ENCODE data around the gene PHF10.

PHF10 gene

GRCh38 chr6:169663468-169663867 lies 60.8 kb downstream of the PHF10 start:
- TF ChIP-seq RARB (CRISPR knock-in tag; IDR thresholded peaks at IDR 0.05), result no peak
- no peak for TF ChIP-seq TOX (CRISPR knock-in tag; IDR thresholded peaks at IDR 0.05; ENCODE audit: borderline replicate concordance)
- no peak for TF ChIP-seq ZFP30 (CRISPR knock-in tag; IDR thresholded peaks at IDR 0.05)
- TF ChIP-seq TCF4 (CRISPR knock-in tag; IDR thresholded peaks at IDR 0.05; ENCODE audit: borderline replicate concordance), result no peak
- TF ChIP-seq ARNTL (CRISPR knock-in tag; IDR thresholded peaks at IDR 0.05; ENCODE audit: borderline replicate concordance, low read depth), result no peak
- TF ChIP-seq CSDC2 (CRISPR knock-in tag; IDR thresholded peaks at IDR 0.05), result no peak
- ATAC-seq, result no peak

- no peak for TF ChIP-seq TSHZ2 (CRISPR knock-in tag; IDR thresholded peaks at IDR 0.05)
- no peak for TF ChIP-seq BACH2 (CRISPR knock-in tag; IDR thresholded peaks at IDR 0.05; ENCODE audit: borderline replicate concordance)
- TF ChIP-seq CREB5 (CRISPR knock-in tag; IDR thresholded peaks at IDR 0.05; ENCODE audit: low read depth), result no peak
- TF ChIP-seq POU6F1 (CRISPR knock-in tag; IDR thresholded peaks at IDR 0.05; ENCODE audit: borderline replicate concordance, low read depth), result no peak
- TF ChIP-seq ZNF8 (CRISPR knock-in tag; IDR thresholded peaks at IDR 0.05), result no peak
- TF ChIP-seq GLIS3 (CRISPR knock-in tag; IDR thresholded peaks at IDR 0.05), result no peak
- ATAC-seq, result no peak
These were observed 62.9 kb downstream of the PHF10 start for GRCh38 chr6:169661391-169661756.

GRCh38 chr6:169660751-169661390 lies 63.4 kb downstream of the PHF10 start:
- no peak for TF ChIP-seq ESRRG (CRISPR knock-in tag; IDR thresholded peaks at IDR 0.05)
- no peak for TF ChIP-seq ZC3H10 (CRISPR knock-in tag; IDR thresholded peaks at IDR 0.05)
- TF ChIP-seq POU6F1 (CRISPR knock-in tag; IDR thresholded peaks at IDR 0.05; ENCODE audit: borderline replicate concordance, low read depth), result no peak
- TF ChIP-seq OSR1 (CRISPR knock-in tag; IDR thresholded peaks at IDR 0.05), result no peak
- no peak for TF ChIP-seq ARNTL (CRISPR knock-in tag; IDR thresholded peaks at IDR 0.05; ENCODE audit: borderline replicate concordance, low read depth)
- TF ChIP-seq RARB (CRISPR knock-in tag; IDR thresholded peaks at IDR 0.05), result no peak
- TF ChIP-seq ZNF565 (CRISPR knock-in tag; conservative IDR thresholded peaks at IDR 0.05; ENCODE audit: low read depth), result no peak
- TF ChIP-seq ZNF70 (CRISPR knock-in tag; IDR thresholded peaks at IDR 0.05), result no peak
- no peak for TF ChIP-seq TSHZ2 (CRISPR knock-in tag; IDR thresholded peaks at IDR 0.05)
- no peak for TF ChIP-seq PPARA (CRISPR knock-in tag; IDR thresholded peaks at IDR 0.05; ENCODE audit: borderline replicate concordance)
- no peak for TF ChIP-seq BACH2 (CRISPR knock-in tag; IDR thresholded peaks at IDR 0.05; ENCODE audit: borderline replicate concordance)
- no peak for TF ChIP-seq TOX (CRISPR knock-in tag; IDR thresholded peaks at IDR 0.05; ENCODE audit: borderline replicate concordance)
- no peak for TF ChIP-seq ZFP30 (CRISPR knock-in tag; IDR thresholded peaks at IDR 0.05)
- no peak for TF ChIP-seq CSRNP3 (CRISPR knock-in tag; IDR thresholded peaks at IDR 0.05)
- no peak for TF ChIP-seq ISL1 (CRISPR knock-in tag; IDR thresholded peaks at IDR 0.05)
- no peak for TF ChIP-seq CSDC2 (CRISPR knock-in tag; IDR thresholded peaks at IDR 0.05)
- TF ChIP-seq CREB5 (CRISPR knock-in tag; IDR thresholded peaks at IDR 0.05; ENCODE audit: low read depth), result no peak
- TF ChIP-seq ZFP3 (CRISPR knock-in tag; IDR thresholded peaks at IDR 0.05), result no peak
- no peak; the same call in 2 of the 3 replicates for ATAC-seq

Measured in SK-N-SH treated with all-trans-retinoic acid at 6 μM for 48 hours (cell line).